IPS-15b (cell line): ENCODE measurements around the gene LNPK.
"Not testable (repeated sequence)": the region's sequence is repeated elsewhere in the genome, so short reads cannot be mapped to it uniquely, and the experiment has no call there.

Experiments
- H3K27me3 ChIP-seq: one replicate; pipeline ENCODE4 v1.6.1; 2013; ENCODE audit warnings: low read length; ENCODE audit not compliant: control insufficient read depth, insufficient read depth
- H3K36me3 ChIP-seq: one replicate; pipeline ENCODE4 v1.6.1; 2013; ENCODE audit warnings: low read length; ENCODE audit not compliant: control insufficient read depth, insufficient read depth
- H3K4me1 ChIP-seq: one replicate; pipeline ENCODE4 v1.6.1; 2013; ENCODE audit warnings: mild to moderate bottlenecking, low read length; ENCODE audit not compliant: control insufficient read depth, insufficient read depth
- H3K4me3 ChIP-seq: one replicate; pipeline ENCODE4 v1.5.1; 2013; ENCODE audit warnings: low read depth, low read length
- H3K9ac ChIP-seq: one replicate; pipeline ENCODE4 v1.6.1; 2013; ENCODE audit warnings: low read depth, mild to moderate bottlenecking, low read length
- H3K9me3 ChIP-seq: one replicate; pipeline ENCODE4 v1.6.1; 2013; ENCODE audit warnings: mild to moderate bottlenecking, low read length; ENCODE audit not compliant: control insufficient read depth, insufficient read depth

LNPK gene

GRCh38 chr2:175964195-175964594, 37.9 kb downstream of the LNPK start:
- Histone ChIP-seq H3K4me1 (no peaks in the 10 kb centered on the region), H3K9me3 (no peaks in the 10 kb centered on the region), H3K27me3 (no peaks in the 10 kb centered on the region), H3K36me3 (no peaks in the 10 kb centered on the region), H3K4me3 (no peak overlapping the region), H3K9ac (no peak overlapping the region)

GRCh38 chr2:175963171-175963570, 38.9 kb downstream of the LNPK start:
- H3K4me3 ChIP-seq, H3K36me3 ChIP-seq, H3K27me3 ChIP-seq, H3K4me1 ChIP-seq, H3K9ac ChIP-seq, H3K9me3 ChIP-seq: not testable (repeated sequence)

- Histone ChIP-seq H3K4me3 (no peak overlapping the region), H3K9ac (no peak overlapping the region), H3K4me1 (no peaks in the 10 kb centered on the region), H3K9me3 (no peaks in the 10 kb centered on the region), H3K27me3 (no peaks in the 10 kb centered on the region), H3K36me3 (no peaks in the 10 kb centered on the region)
Observed at GRCh38 chr2:175957845-175958244, 44.2 kb downstream of the LNPK start.

GRCh38 chr2:175955136-175955535, 46.9 kb downstream of the LNPK start:
- Histone ChIP-seq H3K4me1 (no peaks in the 10 kb centered on the region), H3K9ac (no peak overlapping the region), H3K9me3 (no peaks in the 10 kb centered on the region), H3K36me3 (no peaks in the 10 kb centered on the region), H3K4me3 (no peak overlapping the region), H3K27me3 (no peaks in the 10 kb centered on the region)

GRCh38 chr2:175950512-175950911, 51.6 kb downstream of the LNPK start:
- Histone ChIP-seq H3K4me3 (no peak overlapping the region), H3K9ac (no peak overlapping the region), H3K4me1 (no peaks in the 10 kb centered on the region), H3K27me3 (no peaks in the 10 kb centered on the region), H3K9me3 (no peaks in the 10 kb centered on the region), H3K36me3 (no peaks in the 10 kb centered on the region)

- no peaks in the 10 kb centered on the region for H3K4me1 ChIP-seq
- no peaks in the 10 kb centered on the region for H3K36me3 ChIP-seq
- H3K9me3 ChIP-seq = no peaks in the 10 kb centered on the region
- no peak overlapping the region for H3K9ac ChIP-seq
- no peaks in the 10 kb centered on the region for H3K27me3 ChIP-seq
- no peak overlapping the region for H3K4me3 ChIP-seq
Observed at GRCh38 chr2:175948191-175948590, 53.9 kb downstream of the LNPK start.

- Histone ChIP-seq H3K4me3 (no peak overlapping the region), H3K4me1 (no peaks in the 10 kb centered on the region), H3K36me3 (no peaks in the 10 kb centered on the region), H3K27me3 (no peaks in the 10 kb centered on the region), H3K9ac (no peak overlapping the region), H3K9me3 (no peaks in the 10 kb centered on the region)
Observed at GRCh38 chr2:175947073-175947472, 55.0 kb downstream of the LNPK start.

- Histone ChIP-seq H3K9ac (no peak overlapping the region), H3K4me3 (no peak overlapping the region), H3K36me3 (no peaks in the 10 kb centered on the region), H3K9me3 (no peaks in the 10 kb centered on the region), H3K27me3 (no peaks in the 10 kb centered on the region), H3K4me1 (no peaks in the 10 kb centered on the region)
Observed at GRCh38 chr2:175941699-175942098, 60.4 kb downstream of the LNPK start.

GRCh38 chr2:175937216-175937615, 64.9 kb downstream of the LNPK start:
- H3K4me1 ChIP-seq = no peaks in the 10 kb centered on the region
- no peaks in the 10 kb centered on the region for H3K9me3 ChIP-seq
- H3K27me3 ChIP-seq = no peaks in the 10 kb centered on the region
- no peak overlapping the region for H3K4me3 ChIP-seq
- H3K36me3 ChIP-seq = no peaks in the 10 kb centered on the region
- H3K9ac ChIP-seq = no peak overlapping the region

- no peak overlapping the region for H3K9ac ChIP-seq
- no peaks in the 10 kb centered on the region for H3K9me3 ChIP-seq
- no peaks in the 10 kb centered on the region for H3K4me1 ChIP-seq
- H3K36me3 ChIP-seq = no peaks in the 10 kb centered on the region
- no peak overlapping the region for H3K4me3 ChIP-seq
- H3K27me3 ChIP-seq = no peaks in the 10 kb centered on the region
Observed at GRCh38 chr2:175935289-175936181, 66.5 kb downstream of the LNPK start.

- Histone ChIP-seq H3K27me3 (no peaks in the 10 kb centered on the region), H3K9me3 (no peaks in the 10 kb centered on the region), H3K4me3 (no peak overlapping the region), H3K36me3 (no peaks in the 10 kb centered on the region), H3K4me1 (no peaks in the 10 kb centered on the region), H3K9ac (no peak overlapping the region)
Observed at GRCh38 chr2:175932675-175933074, 69.4 kb downstream of the LNPK start.

- H3K36me3 ChIP-seq = no peaks in the 10 kb centered on the region
- no peaks in the 10 kb centered on the region for H3K27me3 ChIP-seq
Observed at GRCh38 chr2:175931805-175932204, 70.3 kb downstream of the LNPK start.

More at GRCh38 chr2:175931805-175932204, 70.3 kb downstream of the LNPK start:
- Histone ChIP-seq H3K4me3 (no peak overlapping the region), H3K4me1 (no peaks in the 10 kb centered on the region), H3K9ac (no peak overlapping the region), H3K9me3 (no peaks in the 10 kb centered on the region)
